Left renal pelvis (tissue), 4 donors: ENCODE results near the gene POMC. TPM values are rescaled to one million over a fixed set of nuclear protein-coding genes. Genes with fewer than 3 reads are reported as not detected.

Source experiments
- polyA plus RNA-seq, 4 donors: library from polyadenylated mRNA; unstranded; fragments of 120-200 nt; gene quantifications; one replicate each; pipeline ENCODE4 v1.2.1, GENCODE V29; 2013; ENCODE audit not compliant: insufficient read length in 4 of 4

The POMC gene
- polyA plus RNA-seq, 4 donors, result 2.7 to 7.8 (median 5.3) TPM

Other genes with a start within 250 kb of the POMC start
- gene ADCY3, start 248.3 kb downstream of the POMC start, polyA plus RNA-seq, result 10 to 100 TPM; 16.0 to 45.5 (median 22.9) TPM
- 10 to 100 TPM in 3 of 4 donors, 1 to 10 TPM in 1; 6.5 to 10.4 (median 10.1) TPM for gene DNAJC27, start 196.6 kb downstream of the POMC start, polyA plus RNA-seq
- 1 to 10 TPM; 4.7 to 8.2 (median 6.0) TPM for gene EFR3B, start 126.5 kb downstream of the POMC start, polyA plus RNA-seq
- gene DNMT3A, start 173.3 kb upstream of the POMC start, polyA plus RNA-seq, result 10 to 100 TPM; 61.3 to 96.8 (median 75.7) TPM